Heart left ventricle (tissue), 16 donors: ENCODE measurements around the gene DCHS1. TPM values are rescaled to one million over a fixed set of nuclear protein-coding genes. Genes with fewer than 3 reads are reported as not detected.

Source experiments
- ATAC-seq, 4 donors: fragments of 200-7000 bp; cut with Tn5 transposase; one replicate each; pipeline ENCODE4 v1.9.1; 2020 to 2022; ENCODE audit warnings: moderate library complexity in 4 of 4, mild to moderate bottlenecking in 3 of 4, moderate number of reproducible peaks in 1 of 4
- DNase-seq, 5 donors: peaks; one replicate each; pipeline ENCODE4 v3.0.0-alpha.2; 2020
- H3K27ac ChIP-seq, 12 donors: fragments of 200-600 bp; sonication (generic) in 4 of 12; one replicate each; pipeline versions ENCODE4 v1.5.0 to v1.8.0; 2016 to 2022; ENCODE audit warnings: mild to moderate bottlenecking in 2 of 12
- H3K27me3 ChIP-seq, 9 donors: fragments of 200-600 bp; sonication (generic) in 2 of 9; one replicate each; pipeline versions ENCODE4 v1.5.1 to v1.8.0; 2016 to 2022; ENCODE audit warnings: mild to moderate bottlenecking in 3 of 9
- H3K36me3 ChIP-seq, 9 donors: fragments of 200-600 bp; sonication (generic) in 2 of 9; one replicate each; pipeline versions ENCODE4 v1.5.0 to v1.8.0; 2018 to 2022; ENCODE audit warnings: mild to moderate bottlenecking in 2 of 9
- H3K4me1 ChIP-seq, 12 donors: fragments of 200-600 bp; sonication (generic) in 4 of 12; one replicate each; pipeline versions ENCODE4 v1.5.0 to v1.8.0; 2016 to 2022; ENCODE audit warnings: mild to moderate bottlenecking in 3 of 12
- H3K4me3 ChIP-seq, 12 donors: fragments of 200-600 bp; sonication (generic) in 4 of 12; one replicate each; pipeline versions ENCODE4 v1.5.0 to v1.8.0; 2017 to 2022; ENCODE audit warnings: mild to moderate bottlenecking in 9 of 12, moderate library complexity in 4 of 12
- H3K9me3 ChIP-seq, 12 donors: fragments of 200-600 bp; sonication (generic) in 4 of 12; one replicate each; pipeline versions ENCODE4 v1.5.0 to v1.8.0; 2016 to 2022; ENCODE audit warnings: mild to moderate bottlenecking in 1 of 12
- POLR2A ChIP-seq, 2 donors: fragments of 450-650 bp; IDR thresholded peaks; one replicate each; pipeline ENCODE4 v1.6.1; 2017; ENCODE audit warnings: antibody characterized with exemption in 2 of 2, mild to moderate bottlenecking in 2 of 2, moderate library complexity in 2 of 2
- WGBS, 4 donors: extraction: QIAGEN DNeasy Blood & Tissue Kit in 2 of 4; methylation state at CpG; one replicate each; pipeline versions ENCODE4 v1.1.5 to v1.1.7; 2013 to 2018; 5-methylcytosine and 5-hydroxymethylcytosine counted together
- intact Hi-C, 10 donors: fragments of 100-400 bp; cut with DNase I; formaldehyde crosslinking; loops; one replicate each; pipeline versions ENCODE4 v1.11.1 to v1.14.2; 2022
- polyA plus RNA-seq, 2 donors: library from polyadenylated mRNA; stranded (reverse); fragments of 200-250 nt; gene quantifications; one replicate each; pipeline ENCODE4 v1.2.3, GENCODE V29; 2013
- total RNA-seq, 9 donors: library from RNA; depleted of rRNA in 2 of 9; stranded (reverse); fragments of >200 nt in 2 of 9; fragmentation: NEBNext Ultra II Directional in 3 of 9; extraction: Animal tissue kit (Norgen Biotek cat#: 25700) in 3 of 9; gene quantifications; one replicate each; pipeline versions ENCODE4 v1.1.0 to v1.2.4, GENCODE V29; 2016 to 2023
- TF ChIP-seq, protein P1 (sequence below), 12 donors: fragments of 200-600 bp; sonication (generic) in 4 of 12; IDR thresholded peaks; one replicate each; pipeline versions ENCODE4 v1.5.0 to v1.8.0; 2018 to 2022; ENCODE audit warnings: antibody characterized with exemption in 12 of 12, mild to moderate bottlenecking in 5 of 12
- donor health status: ischemic (EF 13 %, LVEDD 7.1; RV severe dilation, severe dysfunction).
- donor health status: healthy with polysubstance abuse.
- donor health status: DM: no; HTN: yes; CAD: no.
- donor health status: DM: no; HTN: no; CAD: no.
- donor health status: ischemic (EF 25% LVEDD 6.9; RV normal size, moderate dysfunction).
- donor health status: ischemic (EF 25% LVEDD 5.7; RV mildly dilated, moderate dysfunction).
- donor health status: healthy.
- donor health status: DM: yes; HTN: yes; CAD: no.
- donor health status: ischemic (EF 35%, LVEDD 5.7; RV mildly dilated, moderate dysfunction).
- donor health status: nonischemic (EF 11% LVEDD 7.7; RV severe dilation, severe dysfunction).
- donor health status: DM: yes; HTN: yes; CAD: no.
- donor health status: PGD.
- donor health status: ischemic (EF 29% LVEDD 5.4; RV normal size, mild dysfunction).
- donor health status: nonischemic (EF 23%, LVEDD 6.1; RV moderate dilation, normal function).

DCHS1 gene
- total and polyA plus RNA-seq, 11 donors = 3.6 to 19.6 (median 10.5) TPM

DNA sequence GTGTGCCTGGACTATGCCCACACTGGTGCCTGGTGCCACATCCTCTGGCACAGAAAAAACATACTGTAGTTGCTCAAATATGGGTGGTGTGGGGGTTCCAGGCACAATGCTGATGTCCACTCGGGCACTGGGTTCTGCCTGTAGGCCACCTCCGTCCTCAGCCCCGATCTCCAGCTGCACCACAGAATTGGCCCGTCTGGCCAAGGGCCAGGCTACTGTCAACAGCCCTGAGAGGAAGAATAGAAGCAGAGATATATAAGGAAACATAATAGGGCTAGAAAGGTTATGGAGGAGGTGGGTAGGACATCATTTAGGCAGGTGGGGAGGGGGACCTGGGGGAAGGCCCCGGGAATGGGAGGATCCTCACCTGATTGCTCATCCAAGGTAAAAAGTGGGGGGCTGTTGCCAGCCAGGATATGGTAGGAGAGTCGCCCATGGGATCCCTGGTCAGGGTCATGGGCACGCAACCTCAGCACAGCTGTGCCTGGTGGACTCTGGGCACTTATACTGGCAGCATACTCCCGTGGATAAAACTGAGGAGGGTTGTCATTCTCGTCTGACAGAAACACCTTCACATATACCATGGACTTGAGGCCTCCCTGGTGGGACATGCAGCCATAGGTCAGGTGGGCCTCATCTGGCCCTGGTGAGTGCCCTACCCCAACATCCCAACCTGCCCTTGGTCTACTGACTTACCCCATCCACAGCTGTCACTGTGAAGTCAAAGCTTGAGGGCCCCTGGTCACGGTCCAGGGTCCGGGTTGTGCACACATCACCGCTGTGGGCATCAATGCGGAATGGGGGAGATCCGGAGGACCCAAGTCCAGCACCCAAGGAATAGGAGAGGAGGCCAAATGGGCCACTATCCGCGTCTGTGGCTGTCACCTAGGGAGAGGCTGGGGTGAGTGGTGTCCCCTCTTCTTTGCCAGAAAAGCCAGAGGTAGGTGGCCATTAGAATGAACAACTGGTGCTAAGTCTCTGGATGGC lies 21.9 kb downstream of the DCHS1 start:
- ATAC-seq (peak; percentile 38 to 68 (median 50)), DNase-seq (peak in 3 of 5 donors; percentile 63 to 80 (median 68))
- no peaks in the 10 kb centered on the region for H3K9me3 ChIP-seq
- peak overlapping the region in 1 of 12 donors; percentile 20 for H3K27ac ChIP-seq
- intact Hi-C loops = loop anchor here in 1 of 10 donors (2.0 kb wide), 1 partner anchor 49 kb away; the partner anchor contains the start of gene MRPL17
- WGBS, 4 donors = 70 to 81% (median 75%) methylated on average over 16 of the region's 16 CpGs
- TF ChIP-seq, protein P1, sequence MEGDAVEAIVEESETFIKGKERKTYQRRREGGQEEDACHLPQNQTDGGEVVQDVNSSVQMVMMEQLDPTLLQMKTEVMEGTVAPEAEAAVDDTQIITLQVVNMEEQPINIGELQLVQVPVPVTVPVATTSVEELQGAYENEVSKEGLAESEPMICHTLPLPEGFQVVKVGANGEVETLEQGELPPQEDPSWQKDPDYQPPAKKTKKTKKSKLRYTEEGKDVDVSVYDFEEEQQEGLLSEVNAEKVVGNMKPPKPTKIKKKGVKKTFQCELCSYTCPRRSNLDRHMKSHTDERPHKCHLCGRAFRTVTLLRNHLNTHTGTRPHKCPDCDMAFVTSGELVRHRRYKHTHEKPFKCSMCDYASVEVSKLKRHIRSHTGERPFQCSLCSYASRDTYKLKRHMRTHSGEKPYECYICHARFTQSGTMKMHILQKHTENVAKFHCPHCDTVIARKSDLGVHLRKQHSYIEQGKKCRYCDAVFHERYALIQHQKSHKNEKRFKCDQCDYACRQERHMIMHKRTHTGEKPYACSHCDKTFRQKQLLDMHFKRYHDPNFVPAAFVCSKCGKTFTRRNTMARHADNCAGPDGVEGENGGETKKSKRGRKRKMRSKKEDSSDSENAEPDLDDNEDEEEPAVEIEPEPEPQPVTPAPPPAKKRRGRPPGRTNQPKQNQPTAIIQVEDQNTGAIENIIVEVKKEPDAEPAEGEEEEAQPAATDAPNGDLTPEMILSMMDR (IDR thresholded peaks at IDR 0.05) = no peak
- peaks cover 0 to 58% (median 48%) of the 10 kb centered on the region in 12 donors for H3K4me1 ChIP-seq
- H3K27me3 ChIP-seq = no peaks in the 10 kb centered on the region
- peaks cover 0 to 53% (median 42%) of the 10 kb centered on the region in 9 donors for H3K36me3 ChIP-seq
- H3K4me3 ChIP-seq = no peak overlapping the region

DNA sequence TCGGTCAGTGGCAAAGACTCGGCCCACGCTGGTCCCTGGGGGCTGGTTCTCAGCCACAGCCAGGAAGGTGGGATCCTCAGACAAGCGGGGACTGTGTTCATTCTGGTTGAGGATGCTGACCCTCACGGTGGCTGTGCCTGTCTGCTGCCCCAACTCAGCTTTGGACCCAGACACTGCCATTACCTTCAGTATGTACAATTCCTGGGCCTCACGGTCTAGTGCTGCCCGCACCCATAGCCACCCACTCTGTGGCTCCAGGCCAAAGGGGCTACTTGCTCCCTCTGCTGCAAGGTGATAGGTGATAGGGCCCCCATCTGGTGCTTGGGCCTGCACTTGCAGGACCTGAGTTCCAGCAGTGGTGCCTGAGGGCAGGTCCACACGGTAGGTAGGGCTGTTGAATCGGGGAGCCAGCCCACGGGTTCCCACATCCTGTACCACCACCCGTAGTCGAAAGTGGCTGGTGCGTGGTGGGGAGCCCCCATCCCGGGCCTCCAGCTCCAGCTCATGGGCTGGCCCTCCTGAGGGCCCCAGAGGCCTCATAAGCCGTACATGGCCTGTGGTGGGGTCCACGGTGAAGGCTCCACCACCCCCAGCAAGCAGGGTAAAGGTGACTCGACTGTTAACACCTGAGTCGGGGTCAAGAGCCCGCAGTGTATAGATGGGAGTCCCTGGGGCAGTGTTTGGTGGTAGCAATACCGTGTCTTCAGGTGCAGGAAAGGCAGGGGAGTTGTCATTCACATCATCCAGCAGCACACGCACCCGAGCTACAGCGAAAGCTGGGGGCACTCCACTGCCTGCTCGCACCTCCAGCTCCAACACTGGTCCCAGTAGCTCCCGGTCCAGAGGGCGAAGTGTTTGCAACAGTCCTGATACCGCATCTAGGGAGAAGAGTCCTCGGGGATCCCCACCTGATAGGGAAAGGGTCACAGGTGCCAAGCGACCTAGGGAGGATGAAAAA lies 23.2 kb downstream of the DCHS1 start:
- intact Hi-C loops = no loop called here
- Histone ChIP-seq H3K9me3 (no peaks in the 10 kb centered on the region), H3K27ac (no peak overlapping the region), H3K27me3 (no peaks in the 10 kb centered on the region), H3K36me3 (peaks cover 0 to 66% (median 45%) of the 10 kb centered on the region in 9 donors), H3K4me3 (no peak overlapping the region), H3K4me1 (peaks cover 0 to 50% (median 37%) of the 10 kb centered on the region in 12 donors)
- ATAC-seq (no peak), DNase-seq (no peak)
- TF ChIP-seq POLR2A (IDR thresholded peaks at IDR 0.05) = no peak
- TF ChIP-seq, protein P1 (IDR thresholded peaks at IDR 0.05) = no peak
- 92 to 96% (median 94%) methylated on average over 20 to 29 of the region's 29 CpGs for WGBS, 4 donors

DNA sequence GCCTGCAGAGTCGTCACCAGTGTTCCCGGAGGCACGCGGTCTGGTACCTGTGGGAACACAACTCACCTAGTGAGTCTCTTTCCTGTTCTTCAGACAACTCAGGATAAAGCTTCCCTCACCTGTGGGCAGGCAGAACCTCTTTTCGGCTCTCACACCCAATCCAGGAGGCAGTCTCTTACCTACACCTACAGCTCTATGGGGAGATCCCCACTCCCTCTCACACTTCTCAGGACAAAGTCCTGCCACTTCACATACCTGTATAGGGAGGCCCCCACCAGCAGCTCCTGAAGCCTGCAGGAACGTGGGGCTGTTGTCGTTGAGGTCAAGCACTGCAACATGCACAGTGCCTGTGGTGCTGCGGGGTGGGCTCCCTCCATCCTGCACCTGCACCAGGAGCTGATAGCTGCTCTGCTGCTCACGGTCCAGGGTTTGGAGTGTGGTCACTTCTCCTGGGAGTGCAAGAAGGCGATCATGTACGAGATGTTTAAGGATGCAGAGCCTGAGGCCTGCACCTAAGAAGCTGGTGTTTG lies 24.2 kb downstream of the DCHS1 start:
- DNase-seq (no peak), ATAC-seq (no peak)
- no peaks in the 10 kb centered on the region for H3K27me3 ChIP-seq
- 87 to 91% (median 89%) methylated on average over 10 to 11 of the region's 11 CpGs for WGBS, 4 donors
- H3K9me3 ChIP-seq = no peaks in the 10 kb centered on the region
- no peak for TF ChIP-seq POLR2A (IDR thresholded peaks at IDR 0.05)
- TF ChIP-seq, protein P1 (IDR thresholded peaks at IDR 0.05) = no peak
- intact Hi-C loops = no loop called here
- H3K36me3 ChIP-seq = peaks cover 0 to 75% (median 55%) of the 10 kb centered on the region in 9 donors
- no peak overlapping the region for H3K4me3 ChIP-seq
- H3K4me1 ChIP-seq = peaks cover 0 to 46% (median 28%) of the 10 kb centered on the region in 12 donors
- H3K27ac ChIP-seq = no peak overlapping the region
